HepG2 (cell line): Measurements from ENCODE around the gene DRC7. TPM values are rescaled to one million over a fixed set of nuclear protein-coding genes. Genes with fewer than 3 reads are reported as not detected.

Source experiments
- CAMTA2 ChIP-seq: sonication (generic); formaldehyde crosslinking; IDR thresholded peaks from 2 replicates; pipeline ENCODE4 v1.4.0; 2020; ENCODE audit warnings: mild to moderate bottlenecking, missing genetic modification reagents, borderline replicate concordance
- CENPT ChIP-seq: sonication (generic); formaldehyde crosslinking; IDR thresholded peaks from 2 replicates; pipeline ENCODE4 v1.8.0; 2022; ENCODE audit warnings: low read depth, mild to moderate bottlenecking, moderate library complexity, missing genetic modification reagents
- DNMT3B ChIP-seq: conservative IDR thresholded peaks from 2 replicates; pipeline ENCODE4 v1.6.1; 2016; ENCODE audit warnings: missing biosample characterization, control low read depth
- FOXM1 ChIP-seq: sonication (generic); formaldehyde crosslinking; IDR thresholded peaks from 2 replicates; pipeline ENCODE4 v1.5.0; 2020; ENCODE audit warnings: missing genetic modification reagents
- GATAD2A ChIP-seq: IDR thresholded peaks from 2 replicates; pipeline ENCODE4 v1.6.1; 2016
- KDM4B ChIP-seq: sonication (generic); formaldehyde crosslinking; IDR thresholded peaks from 2 replicates; pipeline ENCODE4 v1.4.0; 2020; ENCODE audit warnings: missing genetic modification reagents
- KLF15 ChIP-seq: sonication (generic); formaldehyde crosslinking; IDR thresholded peaks from 2 replicates; pipeline ENCODE4 v1.8.1; 2023; ENCODE audit warnings: borderline replicate concordance, mild to moderate bottlenecking, inconsistent platforms, missing genetic modification reagents, mixed read lengths
- KLF6 ChIP-seq: IDR thresholded peaks from 2 replicates; pipeline ENCODE4 v1.8.0; 2016; ENCODE audit warnings: missing biosample characterization, missing genetic modification reagents
- KMT2B ChIP-seq: IDR thresholded peaks from 2 replicates; pipeline ENCODE4 v1.6.1; 2016; ENCODE audit warnings: missing genetic modification reagents, missing compliant biosample characterization
- PHF8 ChIP-seq: sonication (generic); formaldehyde crosslinking; IDR thresholded peaks from 2 replicates; pipeline ENCODE4 v1.5.0; 2020; ENCODE audit warnings: missing genetic modification reagents
- RFX3 ChIP-seq: IDR thresholded peaks from 2 replicates; pipeline ENCODE4 v1.6.1; 2016; ENCODE audit warnings: missing biosample characterization, missing genetic modification reagents
- RFX5 ChIP-seq: IDR thresholded peaks from 2 replicates; pipeline ENCODE4 v1.6.1; 2011; ENCODE audit warnings: low read depth, low read length, improper control_type of control experiment
- SAP130 ChIP-seq: IDR thresholded peaks from 2 replicates; pipeline ENCODE4 v1.6.1; 2016; ENCODE audit warnings: low read depth
- TRIM24 ChIP-seq: sonication (generic); formaldehyde crosslinking; IDR thresholded peaks from 2 replicates; pipeline ENCODE4 v1.8.0; 2022; ENCODE audit warnings: mild to moderate bottlenecking, missing genetic modification reagents
- ZNF136 ChIP-seq: sonication (generic); formaldehyde crosslinking; IDR thresholded peaks from 2 replicates; pipeline ENCODE4 v1.8.1; 2022; ENCODE audit warnings: low read depth, mild to moderate bottlenecking, moderate library complexity, missing genetic modification reagents
- ZNF224 ChIP-seq: sonication (generic); formaldehyde crosslinking; IDR thresholded peaks from 2 replicates; pipeline ENCODE4 v1.5.0; 2020; ENCODE audit warnings: mild to moderate bottlenecking, missing genetic modification reagents
- ZNF382 ChIP-seq: sonication (generic); formaldehyde crosslinking; IDR thresholded peaks from 2 replicates; pipeline ENCODE4 v1.5.0; 2020; ENCODE audit warnings: missing genetic modification reagents, mild to moderate bottlenecking, borderline replicate concordance
- ZNF451 ChIP-seq: sonication (generic); formaldehyde crosslinking; IDR thresholded peaks from 2 replicates; pipeline ENCODE4 v1.5.0; 2020; ENCODE audit warnings: mild to moderate bottlenecking, missing genetic modification reagents
- ZNF816 ChIP-seq: sonication (generic); formaldehyde crosslinking; IDR thresholded peaks from 2 replicates; pipeline ENCODE4 v1.8.0; 2022; ENCODE audit warnings: missing genetic modification reagents, mild to moderate bottlenecking, borderline replicate concordance
- ZNF883 ChIP-seq: sonication (generic); formaldehyde crosslinking; IDR thresholded peaks from 2 replicates; pipeline ENCODE4 v1.5.1; 2020; ENCODE audit warnings: mild to moderate bottlenecking, missing genetic modification reagents; ENCODE audit errors: not compliant biosample characterization
- ZSCAN20 ChIP-seq: sonication (generic); formaldehyde crosslinking; IDR thresholded peaks from 2 replicates; pipeline ENCODE4 v1.4.0; 2020; ENCODE audit warnings: missing genetic modification reagents, mild to moderate bottlenecking, borderline replicate concordance
- polyA plus RNA-seq, 8 experiments: library from polyadenylated mRNA; depleted of rRNA in 3 of 8; stranded (reverse) in 7 of 8; unstranded in 1 of 8; fragments of >200 nt; fragmentation: Illumina TruSeq in 4 of 8; extraction: Trizol in 4 of 8; gene quantifications; 2 replicates each; pipeline versions ENCODE4 v1.2.1 to v1.2.3, GENCODE V29; 2011 to 2016; ENCODE audit warnings: low read depth in 4 of 8, missing spikeins in 1 of 8, mixed read lengths in 1 of 8; ENCODE audit not compliant: insufficient read depth in 1 of 8
- total RNA-seq, 5 experiments: library from RNA; depleted of rRNA; stranded (reverse); fragments of >200 nt; fragmentation: Illumina TruSeq; extraction: Trizol; gene quantifications; 2 replicates each; pipeline ENCODE4 v1.2.3, GENCODE V29; 2016; ENCODE audit warnings: low read depth in 1 of 5
- TF ChIP-seq, protein P1 (sequence below): sonication (generic); formaldehyde crosslinking; IDR thresholded peaks from 2 replicates; pipeline ENCODE4 v1.9.0; 2021; ENCODE audit warnings: missing genetic modification reagents, borderline replicate concordance
- TF ChIP-seq, protein P2 (sequence below): sonication (generic); formaldehyde crosslinking; IDR thresholded peaks from 2 replicates; pipeline ENCODE4 v1.8.0; 2022; ENCODE audit warnings: missing genetic modification reagents, low read depth, mild to moderate bottlenecking, borderline replicate concordance
- TF ChIP-seq, protein P3 (sequence below): sonication (generic); formaldehyde crosslinking; IDR thresholded peaks from 2 replicates; pipeline ENCODE4 v1.5.0; 2020; ENCODE audit warnings: missing genetic modification reagents
- TF ChIP-seq, protein P4 (sequence below): fragments of 450-650 bp; IDR thresholded peaks from 2 replicates; pipeline ENCODE4 v1.6.1; 2017; ENCODE audit warnings: mild to moderate bottlenecking

Gene DRC7
- total and polyA plus RNA-seq, 2 of the 13 experiments (the other 11 are each of a cell fraction or from before 2014, with no cell fraction given), result 2.7 to 3.4 TPM

DNA sequence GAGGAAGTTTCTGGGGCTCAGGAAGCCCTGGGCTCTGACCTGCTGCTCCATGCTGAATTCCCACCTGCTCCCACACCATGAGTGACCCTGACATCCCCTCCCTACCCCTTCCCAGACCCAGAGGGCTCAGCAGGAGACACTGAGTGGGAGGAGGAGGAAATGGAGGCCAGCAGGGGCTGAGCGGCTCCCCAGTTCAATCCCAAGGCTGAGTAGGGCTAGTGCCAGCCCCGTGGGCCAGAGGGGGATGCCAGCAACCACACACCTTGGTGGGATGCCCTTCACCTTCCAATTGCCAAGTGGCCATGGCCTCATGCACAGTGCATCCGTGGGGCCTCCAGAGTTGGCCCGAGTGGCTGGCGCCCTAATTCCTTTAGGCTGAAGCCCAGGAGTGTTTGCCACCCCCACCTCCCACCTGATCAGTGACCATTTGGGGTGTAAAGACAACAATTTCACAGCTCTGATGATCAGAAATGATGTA is 27.5 kb upstream of the DRC7 start (continued):
- no peak for TF ChIP-seq KMT2B (CRISPR knock-in tag)
- no peak for TF ChIP-seq KDM4B
- 0 out of 2 replicates have a peak, but pooled peaks have one; percentile 80 for TF ChIP-seq ZNF224 (CRISPR knock-in tag)
- no peak for TF ChIP-seq TRIM24 (CRISPR knock-in tag)
- no peak for TF ChIP-seq FOXM1 (CRISPR knock-in tag)
- TF ChIP-seq ZNF451, result no peak
- TF ChIP-seq SAP130, result no peak
- TF ChIP-seq, protein P1, sequence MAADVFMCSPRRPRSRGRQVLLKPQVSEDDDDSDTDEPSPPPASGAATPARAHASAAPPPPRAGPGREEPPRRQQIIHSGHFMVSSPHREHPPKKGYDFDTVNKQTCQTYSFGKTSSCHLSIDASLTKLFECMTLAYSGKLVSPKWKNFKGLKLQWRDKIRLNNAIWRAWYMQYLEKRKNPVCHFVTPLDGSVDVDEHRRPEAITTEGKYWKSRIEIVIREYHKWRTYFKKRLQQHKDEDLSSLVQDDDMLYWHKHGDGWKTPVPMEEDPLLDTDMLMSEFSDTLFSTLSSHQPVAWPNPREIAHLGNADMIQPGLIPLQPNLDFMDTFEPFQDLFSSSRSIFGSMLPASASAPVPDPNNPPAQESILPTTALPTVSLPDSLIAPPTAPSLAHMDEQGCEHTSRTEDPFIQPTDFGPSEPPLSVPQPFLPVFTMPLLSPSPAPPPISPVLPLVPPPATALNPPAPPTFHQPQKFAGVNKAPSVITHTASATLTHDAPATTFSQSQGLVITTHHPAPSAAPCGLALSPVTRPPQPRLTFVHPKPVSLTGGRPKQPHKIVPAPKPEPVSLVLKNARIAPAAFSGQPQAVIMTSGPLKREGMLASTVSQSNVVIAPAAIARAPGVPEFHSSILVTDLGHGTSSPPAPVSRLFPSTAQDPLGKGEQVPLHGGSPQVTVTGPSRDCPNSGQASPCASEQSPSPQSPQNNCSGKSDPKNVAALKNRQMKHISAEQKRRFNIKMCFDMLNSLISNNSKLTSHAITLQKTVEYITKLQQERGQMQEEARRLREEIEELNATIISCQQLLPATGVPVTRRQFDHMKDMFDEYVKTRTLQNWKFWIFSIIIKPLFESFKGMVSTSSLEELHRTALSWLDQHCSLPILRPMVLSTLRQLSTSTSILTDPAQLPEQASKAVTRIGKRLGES (CRISPR knock-in tag), result no peak
- no peak for TF ChIP-seq ZNF883 (CRISPR knock-in tag)
- no peak for TF ChIP-seq ZNF816 (CRISPR knock-in tag)
- TF ChIP-seq ZNF382 (CRISPR knock-in tag), result no peak
- TF ChIP-seq CENPT (CRISPR knock-in tag), result no peak
- TF ChIP-seq, protein P2, sequence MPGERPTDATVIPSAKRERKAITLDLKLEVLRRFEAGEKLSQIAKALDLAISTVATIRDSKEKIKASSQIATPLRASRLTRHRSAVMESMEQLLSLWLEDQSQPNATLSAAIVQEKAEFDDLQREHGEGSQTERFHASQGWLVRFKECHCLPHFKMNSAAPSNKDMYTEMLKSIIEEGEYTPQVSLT (CRISPR knock-in tag), result no peak
- no peak for TF ChIP-seq GATAD2A (CRISPR knock-in tag)
- no peak for TF ChIP-seq PHF8 (CRISPR knock-in tag)
- TF ChIP-seq, protein P3, sequence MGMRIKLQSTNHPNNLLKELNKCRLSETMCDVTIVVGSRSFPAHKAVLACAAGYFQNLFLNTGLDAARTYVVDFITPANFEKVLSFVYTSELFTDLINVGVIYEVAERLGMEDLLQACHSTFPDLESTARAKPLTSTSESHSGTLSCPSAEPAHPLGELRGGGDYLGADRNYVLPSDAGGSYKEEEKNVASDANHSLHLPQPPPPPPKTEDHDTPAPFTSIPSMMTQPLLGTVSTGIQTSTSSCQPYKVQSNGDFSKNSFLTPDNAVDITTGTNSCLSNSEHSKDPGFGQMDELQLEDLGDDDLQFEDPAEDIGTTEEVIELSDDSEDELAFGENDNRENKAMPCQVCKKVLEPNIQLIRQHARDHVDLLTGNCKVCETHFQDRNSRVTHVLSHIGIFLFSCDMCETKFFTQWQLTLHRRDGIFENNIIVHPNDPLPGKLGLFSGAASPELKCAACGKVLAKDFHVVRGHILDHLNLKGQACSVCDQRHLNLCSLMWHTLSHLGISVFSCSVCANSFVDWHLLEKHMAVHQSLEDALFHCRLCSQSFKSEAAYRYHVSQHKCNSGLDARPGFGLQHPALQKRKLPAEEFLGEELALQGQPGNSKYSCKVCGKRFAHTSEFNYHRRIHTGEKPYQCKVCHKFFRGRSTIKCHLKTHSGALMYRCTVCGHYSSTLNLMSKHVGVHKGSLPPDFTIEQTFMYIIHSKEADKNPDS (CRISPR knock-in tag), result no peak
- TF ChIP-seq CAMTA2 (CRISPR knock-in tag), result peak; percentile 91
- no peak for TF ChIP-seq KLF6 (CRISPR knock-in tag)
- TF ChIP-seq RFX3 (CRISPR knock-in tag), result no peak
- TF ChIP-seq ZSCAN20 (CRISPR knock-in tag), result no peak
- TF ChIP-seq RFX5, result no peak
- TF ChIP-seq ZNF136 (CRISPR knock-in tag), result no peak
- no peak for TF ChIP-seq DNMT3B (CRISPR knock-in tag)
- TF ChIP-seq KLF15 (CRISPR knock-in tag), result 0 out of 2 replicates have a peak, but pooled peaks have one; percentile 32
- TF ChIP-seq, protein P4, sequence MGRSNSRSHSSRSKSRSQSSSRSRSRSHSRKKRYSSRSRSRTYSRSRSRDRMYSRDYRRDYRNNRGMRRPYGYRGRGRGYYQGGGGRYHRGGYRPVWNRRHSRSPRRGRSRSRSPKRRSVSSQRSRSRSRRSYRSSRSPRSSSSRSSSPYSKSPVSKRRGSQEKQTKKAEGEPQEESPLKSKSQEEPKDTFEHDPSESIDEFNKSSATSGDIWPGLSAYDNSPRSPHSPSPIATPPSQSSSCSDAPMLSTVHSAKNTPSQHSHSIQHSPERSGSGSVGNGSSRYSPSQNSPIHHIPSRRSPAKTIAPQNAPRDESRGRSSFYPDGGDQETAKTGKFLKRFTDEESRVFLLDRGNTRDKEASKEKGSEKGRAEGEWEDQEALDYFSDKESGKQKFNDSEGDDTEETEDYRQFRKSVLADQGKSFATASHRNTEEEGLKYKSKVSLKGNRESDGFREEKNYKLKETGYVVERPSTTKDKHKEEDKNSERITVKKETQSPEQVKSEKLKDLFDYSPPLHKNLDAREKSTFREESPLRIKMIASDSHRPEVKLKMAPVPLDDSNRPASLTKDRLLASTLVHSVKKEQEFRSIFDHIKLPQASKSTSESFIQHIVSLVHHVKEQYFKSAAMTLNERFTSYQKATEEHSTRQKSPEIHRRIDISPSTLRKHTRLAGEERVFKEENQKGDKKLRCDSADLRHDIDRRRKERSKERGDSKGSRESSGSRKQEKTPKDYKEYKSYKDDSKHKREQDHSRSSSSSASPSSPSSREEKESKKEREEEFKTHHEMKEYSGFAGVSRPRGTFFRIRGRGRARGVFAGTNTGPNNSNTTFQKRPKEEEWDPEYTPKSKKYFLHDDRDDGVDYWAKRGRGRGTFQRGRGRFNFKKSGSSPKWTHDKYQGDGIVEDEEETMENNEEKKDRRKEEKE, result no peak
